Measurements from ENCODE around the gene NFKBIB. TPM values are rescaled to one million over a fixed set of nuclear protein-coding genes. Genes with fewer than 3 reads are reported as not detected.

Gene NFKBIB, protein sequence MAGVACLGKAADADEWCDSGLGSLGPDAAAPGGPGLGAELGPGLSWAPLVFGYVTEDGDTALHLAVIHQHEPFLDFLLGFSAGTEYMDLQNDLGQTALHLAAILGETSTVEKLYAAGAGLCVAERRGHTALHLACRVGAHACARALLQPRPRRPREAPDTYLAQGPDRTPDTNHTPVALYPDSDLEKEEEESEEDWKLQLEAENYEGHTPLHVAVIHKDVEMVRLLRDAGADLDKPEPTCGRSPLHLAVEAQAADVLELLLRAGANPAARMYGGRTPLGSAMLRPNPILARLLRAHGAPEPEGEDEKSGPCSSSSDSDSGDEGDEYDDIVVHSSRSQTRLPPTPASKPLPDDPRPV
- 11.9 TPM for total RNA-seq

DNA sequence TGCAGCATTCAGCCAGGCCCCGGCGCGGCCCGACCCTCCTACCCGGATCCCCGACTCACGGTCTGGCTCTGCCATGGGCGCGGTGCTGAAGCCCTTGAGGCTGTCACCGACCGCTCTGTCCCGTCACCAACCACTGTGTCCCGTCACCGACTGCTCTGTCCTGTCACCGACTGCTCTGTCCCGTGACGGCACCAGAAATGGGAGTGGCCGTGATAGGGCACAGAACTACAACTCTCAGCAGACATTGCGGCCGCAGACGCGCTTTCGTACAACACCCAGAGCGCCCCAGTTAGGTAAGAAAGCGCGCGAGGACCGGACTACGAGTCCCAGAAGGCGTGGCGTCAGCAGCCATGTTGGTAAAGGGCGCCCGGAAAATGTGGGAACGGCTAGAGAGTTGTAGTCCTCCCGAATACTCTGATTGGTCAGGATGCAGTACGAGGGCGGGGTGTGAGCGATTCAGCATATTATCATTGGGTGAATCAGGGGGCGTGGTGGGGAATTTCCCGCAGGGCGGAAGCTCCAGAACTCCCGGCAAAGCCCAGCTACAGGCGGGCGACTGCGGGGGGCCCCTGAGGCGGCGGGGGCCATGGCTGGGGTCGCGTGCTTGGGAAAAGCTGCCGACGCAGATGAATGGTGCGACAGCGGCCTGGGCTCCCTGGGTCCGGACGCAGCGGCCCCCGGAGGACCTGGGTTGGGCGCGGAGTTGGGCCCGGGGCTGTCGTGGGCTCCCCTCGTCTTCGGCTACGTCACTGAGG, at the start of gene NFKBIB, which contains the start of gene SIRT2:
Gene NFKBIB, plus strand, starts transcription at position 523 of the 755 bp plus-strand sequence. Its CDS starts 64 bp downstream, at position 587.
Gene SIRT2, minus strand, starts transcription at position 172 of the 755 bp plus-strand sequence. Its CDS starts 97 bp downstream, at position 75.

DNA sequence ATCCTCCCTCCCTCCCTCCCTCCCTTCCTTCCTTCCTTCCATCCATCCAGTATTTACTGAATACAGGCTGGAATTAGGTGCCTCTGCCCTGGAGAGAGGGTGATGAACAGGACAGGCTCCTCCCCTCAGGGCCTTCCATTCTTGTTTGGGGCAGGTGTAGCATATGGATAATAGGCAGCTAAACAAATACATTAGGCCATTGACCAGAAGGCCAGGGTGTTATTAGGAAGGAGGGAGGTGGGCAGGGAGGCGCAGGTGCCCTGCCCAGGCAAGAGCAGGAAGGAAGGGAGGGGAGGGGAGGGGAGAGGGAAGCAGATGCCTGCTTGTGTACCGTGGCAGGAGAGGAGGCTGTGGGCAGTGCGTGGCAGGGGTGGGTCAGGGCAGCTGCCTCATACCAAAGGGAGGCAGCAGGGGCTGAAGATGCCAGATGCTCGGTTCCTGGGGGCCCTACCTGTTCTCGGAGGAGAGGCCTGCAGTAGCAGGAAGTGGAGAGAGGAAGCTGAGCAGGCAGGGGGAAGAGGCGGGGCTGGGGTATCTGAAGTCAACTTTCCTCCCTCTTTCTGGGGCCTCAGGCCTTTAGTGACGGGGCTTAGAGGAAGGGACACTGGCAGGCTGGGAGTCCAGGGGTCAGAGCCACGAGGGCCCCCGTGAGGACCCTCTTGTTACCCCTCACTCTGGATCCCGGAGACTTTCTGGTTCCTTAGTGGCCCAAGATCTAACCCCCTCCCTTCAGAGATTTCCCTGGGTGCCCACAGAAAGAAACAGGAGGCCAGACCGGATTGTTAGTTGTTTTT, 21.8 kb upstream of the NFKBIB start, which contains the start of gene RINL:
Gene RINL, minus strand, starts transcription at position 495 of the 794 bp plus-strand sequence. CDS start 1,533 bp downstream, outside the sequence.

DNA sequence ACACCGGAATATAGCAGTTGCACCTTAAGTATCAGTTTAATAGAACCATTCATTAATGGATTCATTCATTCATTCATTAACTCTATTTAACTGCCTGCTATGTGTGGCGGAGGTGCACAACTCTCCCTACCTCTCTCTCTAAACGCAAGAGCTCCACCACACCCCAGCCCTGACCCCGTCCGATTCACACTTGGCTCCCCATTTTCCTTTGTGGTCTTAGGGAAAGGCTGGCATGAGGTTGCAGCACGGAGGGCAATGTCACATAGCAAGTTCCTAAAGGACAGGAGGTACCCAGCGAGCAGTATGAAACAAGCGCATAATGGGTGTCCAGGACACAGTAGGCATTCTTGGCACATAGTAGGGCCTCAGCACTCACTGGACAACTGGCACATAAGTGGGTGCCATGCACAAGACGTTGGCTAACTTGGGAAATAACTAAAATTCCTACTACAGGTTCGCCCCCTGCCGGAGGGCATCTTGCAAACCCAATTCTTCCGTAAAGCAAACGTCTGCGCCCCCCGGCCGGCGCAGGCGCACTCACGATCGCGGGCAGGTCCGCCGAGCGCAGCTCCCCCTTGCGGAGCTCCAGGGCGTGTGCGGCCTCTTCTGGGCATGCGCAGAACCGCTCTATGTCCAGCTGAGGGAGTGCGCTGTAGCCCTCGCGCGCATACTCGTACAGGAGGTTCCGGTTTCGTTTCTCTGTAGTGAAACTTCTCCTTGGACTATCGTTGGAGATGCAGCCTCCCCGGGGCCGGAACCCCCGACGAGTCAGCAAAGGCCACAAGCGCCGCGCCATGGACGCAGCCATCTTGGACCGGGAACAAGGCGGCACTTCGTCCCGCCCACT, 30.4 kb downstream of the NFKBIB start, which contains the start of gene SARS2:
Gene SARS2, minus strand, starts transcription at position 835 of the 847 bp plus-strand sequence. Its CDS starts 27 bp downstream, at position 808.

DNA sequence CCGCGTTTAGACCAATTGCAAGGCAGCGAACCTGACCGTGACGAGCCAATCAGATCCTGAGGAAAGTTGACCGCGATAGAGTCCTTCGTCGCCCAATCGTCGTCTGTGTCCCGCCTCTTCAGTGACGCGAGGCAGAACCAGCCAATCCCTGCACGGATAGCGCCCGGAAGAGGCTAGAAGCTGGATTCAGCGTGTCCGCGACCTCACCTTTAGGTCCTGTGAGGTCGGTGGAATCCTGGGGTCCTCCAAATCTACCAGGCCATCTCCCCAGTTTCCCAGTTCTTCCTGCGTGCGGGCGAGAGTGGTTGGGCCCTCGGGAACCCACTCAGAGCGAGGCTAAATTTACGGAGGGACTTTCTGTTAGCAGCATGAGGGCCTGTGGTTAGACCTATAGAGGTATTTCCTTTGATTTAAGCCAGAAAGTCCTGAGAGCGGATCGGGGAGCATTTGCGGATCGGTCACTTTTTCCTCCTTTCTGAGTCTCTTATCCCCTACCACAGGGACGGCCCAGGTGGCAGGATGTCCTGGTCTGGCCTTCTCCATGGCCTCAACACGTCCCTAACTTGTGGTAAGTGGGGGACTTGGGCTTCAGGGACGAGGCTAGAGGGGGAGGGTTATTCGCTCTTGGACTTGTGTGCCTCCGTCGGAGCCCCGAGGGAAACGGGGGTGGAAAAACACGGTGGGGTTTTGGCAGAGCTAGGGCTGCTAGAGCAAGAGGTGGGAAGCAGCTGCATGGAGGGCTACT, 31.2 kb downstream of the NFKBIB start, which contains the start of gene MRPS12:
Gene MRPS12, plus strand, starts transcription at position 169 of the 745 bp plus-strand sequence. Its CDS starts 351 bp downstream, at position 520.

Other genes starting within 250 kb of the NFKBIB start
- gene CAPN12, start 155.5 kb upstream of the NFKBIB start, total RNA-seq: 12.4 TPM
- gene LGALS7, start 126.5 kb upstream of the NFKBIB start, total RNA-seq: not detected
- 1.2 TPM for gene LGALS7B, start 110.8 kb upstream of the NFKBIB start, total RNA-seq
- 0.53 TPM for gene LGALS4, start 87.0 kb upstream of the NFKBIB start, total RNA-seq
- gene ECH1, start 68.2 kb upstream of the NFKBIB start, total RNA-seq: 96.1 TPM
- 311 TPM for gene HNRNPL, start 50.0 kb upstream of the NFKBIB start, total RNA-seq
- 10.0 TPM for gene RINL, start 21.7 kb upstream of the NFKBIB start, total RNA-seq
- 58.4 TPM for gene SIRT2, start 351 bp upstream of the NFKBIB start, total RNA-seq
- gene CCER2, start 12.2 kb downstream of the NFKBIB start, total RNA-seq: 0.29 TPM
- gene SARS2, start 30.8 kb downstream of the NFKBIB start, total RNA-seq: 33.7 TPM
- gene MRPS12, start 31.0 kb downstream of the NFKBIB start, total RNA-seq: 33.2 TPM
- 67.2 TPM for gene FBXO17, start 75.8 kb downstream of the NFKBIB start, total RNA-seq
- 2.7 TPM for gene FBXO27, start 132.6 kb downstream of the NFKBIB start, total RNA-seq
- 0.23 TPM for gene ACP7, start 184.4 kb downstream of the NFKBIB start, total RNA-seq
- gene PAK4, start 225.8 kb downstream of the NFKBIB start, total RNA-seq: 38.0 TPM